AG10803 (cell line): ENCODE data around the gene BST2.

Source experiments
- DNase-seq: peaks from one replicate; pipeline ENCODE4 v3.0.0; 2010; ENCODE audit warnings: low read depth
- H3K4me3 ChIP-seq: 2 replicates; pipeline ENCODE4 v1.5.1; 2011; ENCODE audit warnings: mild to moderate bottlenecking, low read length, control low read depth
- CTCF ChIP-seq: conservative IDR thresholded peaks from 2 replicates; pipeline ENCODE4 v1.5.1; 2011; ENCODE audit warnings: mild to moderate bottlenecking, low read length, control low read depth, inconsistent platforms

The BST2 gene

GRCh38 chr19:17429641-17430113, 24.2 kb upstream of the BST2 start:
- DNase-seq = no peak
- no peak for TF ChIP-seq CTCF
- H3K4me3 ChIP-seq = no peak overlapping the region

- 0 out of 2 replicates have a peak, but pooled peaks have one; percentile 28 for TF ChIP-seq CTCF
- no peak for DNase-seq
- no peak overlapping the region for H3K4me3 ChIP-seq
Observed at GRCh38 chr19:17424743-17425365, 19.4 kb upstream of the BST2 start.

- H3K4me3 ChIP-seq = no peak overlapping the region
- TF ChIP-seq CTCF = no peak
- no peak for DNase-seq
Observed at GRCh38 chr19:17423429-17424208, 18.2 kb upstream of the BST2 start.

- no peak for DNase-seq
- H3K4me3 ChIP-seq = no peak overlapping the region
- no peak for TF ChIP-seq CTCF
Observed at GRCh38 chr19:17421942-17422341, 16.5 kb upstream of the BST2 start.

- peak overlapping the region; percentile 82 for H3K4me3 ChIP-seq
- DNase-seq = no peak
- no peak; the same call in 1 of the 2 replicates for TF ChIP-seq CTCF
Observed at GRCh38 chr19:17420475-17420924, 15.1 kb upstream of the BST2 start.

GRCh38 chr19:17419621-17420474, 14.4 kb upstream of the BST2 start, which contains the start of gene MVB12A:
TSS of gene MVB12A (plus strand) at chr19:17420047. CDS start at chr19:17420136, 89 bp downstream.
- DNase-seq = peak; percentile 99
- TF ChIP-seq CTCF = no peak
- peak within 1 kb of the TSS; percentile 82 for H3K4me3 ChIP-seq
